ENCODE data around the gene DAPP1. TPM values are rescaled to one million over a fixed set of nuclear protein-coding genes. Genes with fewer than 3 reads are reported as not detected.

DAPP1 gene
- total RNA-seq, 6 donors from 2014 or later = 5.6 to 14.5 (median 10.6) TPM

DNA sequence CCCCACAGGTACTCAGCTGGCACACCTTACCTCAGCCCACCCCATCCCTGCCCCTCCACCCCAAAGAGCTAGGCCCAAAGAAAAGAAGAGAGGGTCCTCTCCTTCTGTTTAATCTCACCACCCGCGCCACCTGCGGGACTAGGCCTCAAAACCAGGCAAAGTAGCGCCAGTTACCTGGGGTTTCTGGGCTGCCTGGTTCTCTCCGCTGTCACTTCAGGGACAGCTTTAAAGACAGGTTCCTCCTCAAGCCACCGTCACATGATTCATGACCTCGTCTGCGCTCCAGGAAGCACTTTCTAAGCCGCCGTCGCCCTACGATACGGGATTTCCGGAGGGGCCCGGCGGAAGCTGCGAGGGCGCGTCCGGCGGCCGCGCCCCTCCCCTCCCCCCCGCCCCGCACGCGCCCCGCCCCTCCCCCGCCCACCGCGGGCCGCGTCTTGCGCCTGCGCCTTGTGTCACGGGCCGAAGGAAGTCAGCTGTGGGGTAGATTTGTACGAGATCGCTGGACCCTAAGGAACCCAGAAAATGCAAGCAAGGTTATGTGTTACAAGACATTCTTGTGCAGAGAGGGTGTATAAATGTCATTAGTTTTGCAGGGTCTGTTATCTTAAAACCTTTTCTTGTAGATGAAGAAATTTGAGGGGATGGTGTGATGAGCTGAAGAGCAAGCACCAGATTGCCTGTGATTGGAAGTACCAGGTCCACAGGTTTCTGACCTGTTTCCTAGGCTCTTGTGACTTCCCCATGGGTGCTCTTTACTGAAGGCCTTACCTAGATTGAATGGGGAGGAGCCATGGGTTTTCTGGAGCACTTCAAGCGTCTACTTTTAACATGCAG is 77.8 kb downstream of the DAPP1 start, which contains the start of gene LAMTOR3:
TSS of gene LAMTOR3 (minus strand) at position 267 of the 837 bp plus-strand sequence. CDS start 464 bp downstream, outside the sequence.
- H3K36me3 ChIP-seq = peaks cover 0 to 19% (median 0%) of the 10 kb centered on the region in 4 donors
- peak within 1 kb of the TSS; percentile 67 to 91 (median 86) for H3K4me3 ChIP-seq
- no peaks in the 10 kb centered on the region for H3K9me3 ChIP-seq
- H3K4me1 ChIP-seq = peaks cover 14 to 36% (median 28%) of the 10 kb centered on the region in 4 donors
- DNase-seq (peak; percentile 95), ATAC-seq (ENCODE audit: low FRiP score in 2 of 2) (peak; percentile 98 to 99)
- peak within 1 kb of the TSS; percentile 84 to 93 (median 90) for H3K27ac ChIP-seq
- no peaks in the 10 kb centered on the region for H3K27me3 ChIP-seq
- TF ChIP-seq, protein P1, sequence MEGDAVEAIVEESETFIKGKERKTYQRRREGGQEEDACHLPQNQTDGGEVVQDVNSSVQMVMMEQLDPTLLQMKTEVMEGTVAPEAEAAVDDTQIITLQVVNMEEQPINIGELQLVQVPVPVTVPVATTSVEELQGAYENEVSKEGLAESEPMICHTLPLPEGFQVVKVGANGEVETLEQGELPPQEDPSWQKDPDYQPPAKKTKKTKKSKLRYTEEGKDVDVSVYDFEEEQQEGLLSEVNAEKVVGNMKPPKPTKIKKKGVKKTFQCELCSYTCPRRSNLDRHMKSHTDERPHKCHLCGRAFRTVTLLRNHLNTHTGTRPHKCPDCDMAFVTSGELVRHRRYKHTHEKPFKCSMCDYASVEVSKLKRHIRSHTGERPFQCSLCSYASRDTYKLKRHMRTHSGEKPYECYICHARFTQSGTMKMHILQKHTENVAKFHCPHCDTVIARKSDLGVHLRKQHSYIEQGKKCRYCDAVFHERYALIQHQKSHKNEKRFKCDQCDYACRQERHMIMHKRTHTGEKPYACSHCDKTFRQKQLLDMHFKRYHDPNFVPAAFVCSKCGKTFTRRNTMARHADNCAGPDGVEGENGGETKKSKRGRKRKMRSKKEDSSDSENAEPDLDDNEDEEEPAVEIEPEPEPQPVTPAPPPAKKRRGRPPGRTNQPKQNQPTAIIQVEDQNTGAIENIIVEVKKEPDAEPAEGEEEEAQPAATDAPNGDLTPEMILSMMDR (IDR thresholded peaks at IDR 0.05) = no peak
- TF ChIP-seq EP300 (IDR thresholded peaks at IDR 0.05) = peak in 1 of 4 donors; percentile 34
- TF ChIP-seq POLR2AphosphoS5 (IDR thresholded peaks at IDR 0.05) = peak; percentile 77 to 84
- peak in 2 of 4 donors; percentile 41 to 64 for TF ChIP-seq POLR2A (IDR thresholded peaks at IDR 0.05)
- WGBS, 2 donors = 4 to 8% methylated on average over 14 to 23 of the region's 40 CpGs

- TF ChIP-seq, protein P1 (IDR thresholded peaks at IDR 0.05) = no peak
- TF ChIP-seq EP300 (IDR thresholded peaks at IDR 0.05) (no peak), POLR2AphosphoS5 (IDR thresholded peaks at IDR 0.05) (no peak), POLR2A (IDR thresholded peaks at IDR 0.05) (no peak)
- ATAC-seq (ENCODE audit: low FRiP score in 2 of 2) (no peak), DNase-seq (no peak)
- Histone ChIP-seq H3K36me3 (peaks cover 0 to 21% (median 0%) of the 10 kb centered on the region in 4 donors), H3K4me3 (peak overlapping the region in 3 of 4 donors; percentile 67 to 91 (median 82)), H3K27me3 (no peaks in the 10 kb centered on the region), H3K27ac (peak overlapping the region; percentile 78 to 93 (median 86)), H3K9me3 (no peaks in the 10 kb centered on the region), H3K4me1 (peaks cover 14 to 36% (median 28%) of the 10 kb centered on the region in 4 donors)
- WGBS, 2 donors = 95% methylated on average over 16 of the region's 16 CpGs
These were observed 78.4 kb downstream of the DAPP1 start for GRCh38 chr4:99894998-99895397.

DNA sequence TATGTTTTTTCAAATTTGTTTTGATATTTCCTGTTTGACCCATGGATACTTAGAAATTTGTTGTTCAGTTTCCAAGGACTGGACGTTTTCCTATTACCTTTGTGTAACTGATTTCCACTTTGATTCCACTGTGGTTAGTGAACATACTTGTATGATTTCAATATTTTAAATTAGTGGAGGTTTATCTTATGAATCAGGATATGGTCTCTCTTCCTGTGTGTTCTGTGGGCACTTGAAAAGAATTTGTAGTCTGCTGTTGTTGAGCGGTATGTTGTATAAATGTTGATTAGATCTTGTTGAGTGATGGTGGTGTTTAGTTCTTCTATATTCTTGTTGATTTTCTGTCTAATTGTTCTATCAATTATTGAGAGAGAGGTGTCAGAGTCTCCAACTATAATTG is 98.8 kb downstream of the DAPP1 start:
- TF ChIP-seq POLR2A (IDR thresholded peaks at IDR 0.05) = no peak
- TF ChIP-seq EP300 (IDR thresholded peaks at IDR 0.05) = no peak
- TF ChIP-seq POLR2AphosphoS5 (IDR thresholded peaks at IDR 0.05) = no peak
- TF ChIP-seq, protein P1 (IDR thresholded peaks at IDR 0.05) = no peak
- H3K36me3 ChIP-seq = peaks cover 0 to 43% (median 8%) of the 10 kb centered on the region in 4 donors
- H3K4me1 ChIP-seq = no peaks in the 10 kb centered on the region
- ATAC-seq (ENCODE audit: low FRiP score in 2 of 2) = no peak
- WGBS, 2 donors = 82 to 84% methylated on average over 2 of the region's 2 CpGs
- no peaks in the 10 kb centered on the region for H3K9me3 ChIP-seq
- H3K4me3 ChIP-seq = no peak overlapping the region
- no peaks in the 10 kb centered on the region for H3K27me3 ChIP-seq
- DNase-seq = no peak
- H3K27ac ChIP-seq = no peak overlapping the region

GRCh38 chr4:99917575-99917974 is 100.9 kb downstream of the DAPP1 start:
- Histone ChIP-seq H3K27me3 (no peaks in the 10 kb centered on the region), H3K36me3 (peaks cover 0 to 56% (median 8%) of the 10 kb centered on the region in 4 donors), H3K4me3 (no peak overlapping the region), H3K9me3 (no peaks in the 10 kb centered on the region), H3K4me1 (no peaks in the 10 kb centered on the region), H3K27ac (no peak overlapping the region)
- no peak for ATAC-seq (ENCODE audit: low FRiP score in 2 of 2)
- TF ChIP-seq, protein P1 (IDR thresholded peaks at IDR 0.05) = no peak
- no peak for TF ChIP-seq EP300 (IDR thresholded peaks at IDR 0.05)
- no peak for TF ChIP-seq POLR2A (IDR thresholded peaks at IDR 0.05)
- WGBS, 2 donors = 94 to 95% methylated on average over 3 of the region's 3 CpGs
- no peak for DNase-seq
